GM12878 (cell line): Measurements from ENCODE around the gene CD82. TPM values are rescaled to one million over a fixed set of nuclear protein-coding genes. Genes with fewer than 3 reads are reported as not detected.

Experiments
- ATAC-seq: fragments of 200-7000 bp; cut with Tn5 transposase; 3 replicates; pipeline ENCODE4 v1.9.1; 2020; ENCODE audit warnings: mild to moderate bottlenecking, moderate library complexity
- BruUV-seq: library from RNA; stranded (reverse); fragments of 400-500 nt; replicated peaks from 2 replicates; lab custom pipeline; 2021; lab: Mats Ljungman, UMichigan
- CTCF ChIA-PET: fragments of 300-600 bp; sonication (Branson Sonifier 250); formaldehyde crosslinking; extraction: SDS; loops from one replicate; lab custom pipeline; 2021; ENCODE audit warnings: inconsistent platforms; lab: Yijun Ruan, JAX
- POLR2A ChIA-PET: fragments of 350-600 bp; formaldehyde crosslinking; extraction: SDS; loops from one replicate; lab custom pipeline; 2021; ENCODE audit warnings: inconsistent platforms; lab: Charles Lee
- RAD21 ChIA-PET: fragments of 300-600 bp; sonication (Branson Sonifier 250); formaldehyde crosslinking; loops from one replicate; lab custom pipeline; 2023; ENCODE audit warnings: antibody characterized with exemption; ENCODE audit not compliant: unreplicated experiment; lab: Charles Lee
- SMC1A ChIA-PET: fragments of 300-600 bp; sonication (Branson Sonifier 250); formaldehyde crosslinking; loops from one replicate; lab custom pipeline; 2023; ENCODE audit not compliant: unreplicated experiment, uncharacterized antibody; lab: Charles Lee
- DNase-seq: peaks from one replicate; pipeline ENCODE4 v3.0.0-alpha.2; 2011; ENCODE audit warnings: low read depth, low spot score
- FAIRE-seq: peaks from 3 replicates; lab custom pipeline; 2011; peaks lifted over from hg19 to GRCh38; lab: Jason Lieb, UNC
- H2AFZ ChIP-seq: 2 replicates; pipeline ENCODE4 v1.6.0; 2011; ENCODE audit warnings: low read depth, low read length, control low read depth; ENCODE audit not compliant: control insufficient read depth
- H3K27ac ChIP-seq: 2 replicates; pipeline ENCODE4 v1.5.1; 2011; ENCODE audit warnings: control low read depth; ENCODE audit not compliant: control insufficient read depth, insufficient read depth
- H3K27me3 ChIP-seq, 2 experiments: replicated peaks in 1 of 2; 2 replicates each; pipeline versions ENCODE4 v1.6.0 to v1.6.1; 2011; ENCODE audit warnings: low read length in 1 of 2; ENCODE audit not compliant: control insufficient read depth in 2 of 2, insufficient read depth in 2 of 2
- H3K36me3 ChIP-seq, 2 experiments: 2 replicates each; pipeline ENCODE4 v1.5.1; 2011; ENCODE audit warnings: low read length in 1 of 2; ENCODE audit not compliant: control insufficient read depth in 2 of 2, insufficient read depth in 2 of 2
- H3K4me1 ChIP-seq: 2 replicates; pipeline ENCODE4 v1.6.1; 2011; ENCODE audit warnings: mild to moderate bottlenecking, low read length, moderate library complexity, mixed read lengths; ENCODE audit not compliant: control insufficient read depth, insufficient read depth
- H3K4me2 ChIP-seq: 2 replicates; pipeline ENCODE4 v1.6.0; 2011; ENCODE audit warnings: control low read depth; ENCODE audit not compliant: control insufficient read depth, insufficient read depth
- H3K4me3 ChIP-seq: fragments of 200-600 bp; sonication (generic); 2 replicates; pipeline ENCODE4 v1.5.1; 2016
- H3K79me2 ChIP-seq: 2 replicates; pipeline ENCODE4 v1.6.0; 2011; ENCODE audit warnings: low read length; ENCODE audit not compliant: control insufficient read depth, insufficient read depth
- H3K9ac ChIP-seq: 2 replicates; pipeline ENCODE4 v1.8.0; 2011; ENCODE audit warnings: low read length, control low read depth, mixed read lengths; ENCODE audit not compliant: control insufficient read depth, insufficient read depth
- H3K9me3 ChIP-seq: replicated peaks from 3 replicates; pipeline ENCODE4 v1.5.1; 2011; ENCODE audit warnings: mild to moderate bottlenecking, low read length; ENCODE audit not compliant: control insufficient read depth, insufficient read depth
- H4K20me1 ChIP-seq: 2 replicates; pipeline ENCODE4 v1.6.0; 2011; ENCODE audit not compliant: control insufficient read depth, insufficient read depth
- BHLHE40 ChIP-seq, 2 experiments: fragments of 450-650 bp in 1 of 2; IDR thresholded peaks; 2 replicates each; pipeline ENCODE4 v1.6.1; 2011 to 2017; ENCODE audit warnings: low read depth in 2 of 2, borderline replicate concordance in 1 of 2, improper control_type of control experiment in 1 of 2, low read length in 1 of 2, mild to moderate bottlenecking in 1 of 2
- CBFB ChIP-seq: IDR thresholded peaks from 2 replicates; pipeline ENCODE4 v1.6.1; 2016; ENCODE audit warnings: antibody characterized with exemption, low read depth
- CTCF ChIP-seq, 3 experiments: IDR thresholded peaks in 2 of 3; conservative IDR thresholded peaks in 1 of 3; 2 replicates each; pipeline ENCODE4 v1.5.1; 2011; ENCODE audit warnings: low read depth in 3 of 3, low read length in 3 of 3, mild to moderate bottlenecking in 3 of 3, control low read depth in 2 of 3, moderate library complexity in 2 of 3, inconsistent platforms in 1 of 3, mixed read lengths in 1 of 3; ENCODE audit not compliant: control insufficient read depth in 2 of 3, insufficient read depth in 1 of 3; ENCODE audit errors: extremely low read depth in 1 of 3
- CUX1 ChIP-seq: IDR thresholded peaks from 2 replicates; pipeline ENCODE4 v1.6.1; 2012; ENCODE audit warnings: improper control_type of control experiment, low read depth, low read length; ENCODE audit not compliant: insufficient replicate concordance
- EED ChIP-seq: sonication (generic); IDR thresholded peaks from 2 replicates; pipeline ENCODE4 v1.6.1; 2016; ENCODE audit warnings: antibody characterized with exemption, low read depth
- IRF4 ChIP-seq: IDR thresholded peaks from 2 replicates; pipeline ENCODE4 v1.6.1; 2011; ENCODE audit warnings: low read depth, low read length
- MYC ChIP-seq: IDR thresholded peaks from 2 replicates; pipeline ENCODE4 v1.6.1; 2011; ENCODE audit warnings: mild to moderate bottlenecking, low read length, moderate library complexity, inconsistent platforms; ENCODE audit not compliant: insufficient read depth, insufficient replicate concordance, insufficient read length, severe bottlenecking
- NR2C1 ChIP-seq: fragments of 450-650 bp; IDR thresholded peaks from 2 replicates; pipeline ENCODE4 v1.6.1; 2017; ENCODE audit warnings: antibody characterized with exemption, mild to moderate bottlenecking, moderate library complexity
- NR2F1 ChIP-seq: fragments of 450-650 bp; conservative IDR thresholded peaks from 2 replicates; pipeline ENCODE4 v1.6.1; 2017; ENCODE audit warnings: mild to moderate bottlenecking
- PML ChIP-seq: IDR thresholded peaks from 2 replicates; pipeline ENCODE4 v1.6.1; 2012; ENCODE audit warnings: low read length, inconsistent platforms
- RCOR1 ChIP-seq: conservative IDR thresholded peaks from 2 replicates; pipeline ENCODE4 v1.6.1; 2012; ENCODE audit warnings: low read depth, low read length, improper control_type of control experiment
- SRF ChIP-seq, 2 experiments: IDR thresholded peaks; 2 replicates each; pipeline ENCODE4 v1.6.1; 2011; ENCODE audit warnings: low read depth in 2 of 2, low read length in 2 of 2, mild to moderate bottlenecking in 1 of 2, moderate library complexity in 1 of 2
- USF2 ChIP-seq: IDR thresholded peaks from 2 replicates; pipeline ENCODE4 v1.6.1; 2011; ENCODE audit warnings: low read depth, low read length, improper control_type of control experiment, borderline replicate concordance
- YY1 ChIP-seq: IDR thresholded peaks from 2 replicates; pipeline ENCODE4 v1.6.1; 2011; ENCODE audit warnings: low read depth, mild to moderate bottlenecking, low read length
- ZZZ3 ChIP-seq: IDR thresholded peaks from 2 replicates; pipeline ENCODE4 v1.6.1; 2011; ENCODE audit warnings: low read depth; ENCODE audit not compliant: control insufficient read depth, insufficient read length
- WGBS: methylation state at CpG from one replicate; pipeline ENCODE4 v1.1.6; 2016; ENCODE audit warnings: low lambda C conversion rate; ENCODE audit not compliant: insufficient replicate concordance, insufficient coverage; ENCODE audit errors: missing lambda C conversion rate; 5-methylcytosine and 5-hydroxymethylcytosine counted together
- in situ Hi-C: fragments of 300-500 bp; cut with MboI; formaldehyde crosslinking; loops from 9 replicates; pipeline ENCODE4 v1.14.3; 2018; ENCODE audit warnings: mixed read lengths
- intact Hi-C: fragments of 100-400 bp; cut with micrococcal nuclease; formaldehyde crosslinking; loops from one replicate; pipeline ENCODE4 v1.14.2; 2022; ENCODE audit not compliant: unreplicated experiment
- polyA plus RNA-seq, 11 experiments: library from polyadenylated mRNA; depleted of rRNA in 4 of 11; unstranded in 6 of 11; stranded (reverse) in 5 of 11; fragments of >200 nt; fragmentation: Nextera tagmentation in 4 of 11; fragmentation: Illumina TruSeq in 1 of 11; extraction: Ambion mirVana in 4 of 11; extraction: Trizol in 1 of 11; gene quantifications; 1 replicate in 1 of 11; 2 replicates in 10 of 11; pipeline versions ENCODE4 v1.2.1 to v1.2.3, GENCODE V29; 2011 to 2016; ENCODE audit warnings: inconsistent platforms in 2 of 11, missing spikeins in 2 of 11, low read depth in 1 of 11
- total RNA-seq, 4 experiments: library from RNA; depleted of rRNA in 3 of 4; stranded (reverse); fragments of >200 nt in 3 of 4; fragmentation: Illumina TruSeq in 1 of 4; extraction: Trizol in 1 of 4; gene quantifications; 2 replicates each; pipeline versions ENCODE4 v1.2.1 to v1.2.3, GENCODE V29; 2013 to 2021

CD82 gene
- total and polyA plus RNA-seq, 10 of the 15 experiments (the other 5 are each of a cell fraction or from before 2014, with no cell fraction given): 5.2 to 180 (median 84.7) TPM

- ATAC-seq (no peak), DNase-seq (no peak), FAIRE-seq (no peak)
- ChIA-PET CTCF (interaction anchor here (1.7 to 11.7 kb wide), 6 partner anchors 10 to 30 kb away, joined by 5 to 109 read pairs (median 11); no protein-coding TSS in a partner anchor), RAD21 (interaction anchor here (0.8 to 4.6 kb wide), 6 partner anchors 11 to 40 kb away, joined by 3 to 29 read pairs (median 4); partner anchors contain the start of gene CD82), POLR2A (interaction anchor here (0.6 to 23.1 kb wide), 5 partner anchors 10 to 38 kb away, joined by 3 to 434 read pairs (median 15); partner anchors contain the start of gene CD82), SMC1A (interaction anchor here (1.2 to 4.0 kb wide), 4 partner anchors 17 to 34 kb away, joined by 6 to 60 read pairs (median 22); no protein-coding TSS in a partner anchor)
- H3K4me2 ChIP-seq: no peak overlapping the region
- no peak overlapping the region for H2AFZ ChIP-seq
- no peaks in the 10 kb centered on the region; the same call in 2 of the 3 replicates for H3K9me3 ChIP-seq
- H4K20me1 ChIP-seq: no peaks in the 10 kb centered on the region
- no TSS peak for BruUV-seq
- peaks cover 8 to 24% of the 10 kb centered on the region in 2 experiments for H3K36me3 ChIP-seq
- H3K4me1 ChIP-seq: peaks cover 43% of the 10 kb centered on the region
- no peak overlapping the region; the same call in 1 of the 2 replicates for H3K9ac ChIP-seq
- peak overlapping the region; percentile 73; the same call in 1 of the 2 replicates for H3K27ac ChIP-seq
- WGBS: 81% methylated on average over 6 of the region's 6 CpGs
- no peaks in the 10 kb centered on the region for H3K27me3 ChIP-seq
- intact Hi-C loops: no loop called here
- in situ Hi-C loops: loop anchor here (25.0 kb wide), 1 partner anchor 1217 kb away; the partner anchor contains the start of gene TTC17
- H3K79me2 ChIP-seq: peaks cover 87% of the 10 kb centered on the region
- H3K4me3 ChIP-seq: no peak overlapping the region
- TF ChIP-seq IRF4 (no peak), NR2F1 (no peak), ZZZ3 (no peak), MYC (no peak), CUX1 (no peak), NR2C1 (no peak), SRF (IDR thresholded peaks at IDR 0.05; ENCODE audit: low read depth in 2 of 2, low read length in 2 of 2) (no peak), EED (no peak), CBFB (no peak), RCOR1 (no peak), PML (no peak), USF2 (no peak), YY1 (no peak), CTCF (IDR thresholded peaks at IDR 0.05 in 2 of 3, conservative IDR thresholded peaks at IDR 0.05 in 1 of 3; ENCODE audit: control insufficient read depth in 2 of 3, extremely low read depth in 1 of 3, insufficient read depth in 1 of 3, low read depth in 3 of 3, low read length in 3 of 3) (no peak), BHLHE40 (IDR thresholded peaks at IDR 0.05; ENCODE audit: borderline replicate concordance in 1 of 2, low read depth in 2 of 2, low read length in 1 of 2) (no peak)
Observed at GRCh38 chr11:44579302-44579761, 13.9 kb downstream of the CD82 start.
